B cell (primary cell): ENCODE results near the gene STK40. TPM values are rescaled to one million over a fixed set of nuclear protein-coding genes. Genes with fewer than 3 reads are reported as not detected.

ENCODE experiments used
- ATAC-seq: fragments of 200-7000 bp; cut with Tn5 transposase; one replicate; pipeline ENCODE4 v1.10.0; 2021; ENCODE audit warnings: low read depth, mild to moderate bottlenecking, moderate number of reproducible peaks, moderate library complexity
- CTCF ChIA-PET: fragments of 350-600 bp; sonication (Branson Sonifier 250); formaldehyde crosslinking; loops from one replicate; lab custom pipeline; 2021; ENCODE audit warnings: antibody characterized with exemption, inconsistent platforms; lab: Charles Lee
- POLR2A ChIA-PET: fragments of 350-600 bp; sonication (Branson Sonifier 250); formaldehyde crosslinking; loops from one replicate; lab custom pipeline; 2021; ENCODE audit warnings: antibody characterized with exemption; lab: Charles Lee
- DNase-seq: peaks from one replicate; pipeline ENCODE4 v3.0.0; 2013
- H2AFZ ChIP-seq: 2 replicates; pipeline ENCODE4 v1.6.1; 2012; ENCODE audit warnings: mild to moderate bottlenecking, low read depth, low read length; ENCODE audit not compliant: insufficient read depth, poor library complexity, severe bottlenecking
- H3K27ac ChIP-seq, 2 donors: 1 replicate in 1 of 2; 2 replicates in 1 of 2; pipeline ENCODE4 v1.5.1; 2012 to 2013; ENCODE audit warnings: low read length in 2 of 2, mild to moderate bottlenecking in 2 of 2, moderate library complexity in 1 of 2
- H3K27me3 ChIP-seq, 4 experiments: fragments of 200-600 bp in 1 of 4; sonication (generic) in 1 of 4; replicated peaks in 1 of 4; 1 replicate in 2 of 4; 2 replicates in 2 of 4; pipeline versions ENCODE4 v1.6.1 to v1.7.0; 2013 to 2016; ENCODE audit warnings: low read length in 3 of 4, mild to moderate bottlenecking in 2 of 4, mixed read lengths in 1 of 4, moderate library complexity in 1 of 4; ENCODE audit not compliant: insufficient read depth in 4 of 4, control insufficient read depth in 3 of 4; ENCODE audit errors: control extremely low read depth in 1 of 4
- H3K36me3 ChIP-seq, 2 experiments: replicated peaks in 1 of 2; 1 replicate in 1 of 2; 2 replicates in 1 of 2; pipeline versions ENCODE4 v1.6.1 to v1.7.1; 2013; ENCODE audit warnings: low read length in 1 of 2; ENCODE audit not compliant: insufficient read depth in 2 of 2, control insufficient read depth in 1 of 2; ENCODE audit errors: control extremely low read depth in 1 of 2, extremely low read depth in 1 of 2
- H3K4me1 ChIP-seq, 2 donors: fragments of 200-600 bp in 1 of 2; sonication (generic) in 1 of 2; 1 replicate in 1 of 2; 2 replicates in 1 of 2; pipeline versions ENCODE4 v1.5.1 to v1.6.1; 2013 to 2017; ENCODE audit warnings: low read length in 2 of 2; ENCODE audit not compliant: control insufficient read depth in 2 of 2, insufficient read depth in 2 of 2
- H3K4me2 ChIP-seq: replicated peaks from 2 replicates; pipeline ENCODE3; 2012; ENCODE audit warnings: mild to moderate bottlenecking, low read depth, low read length; ENCODE audit not compliant: poor library complexity, severe bottlenecking
- H3K4me3 ChIP-seq, 5 experiments: fragments of 200-600 bp in 1 of 5; sonication (generic) in 1 of 5; 1 replicate in 3 of 5; 2 replicates in 2 of 5; pipeline versions ENCODE4 v1.5.1 to v1.7.0; 2011 to 2016; ENCODE audit warnings: low read length in 4 of 5, mild to moderate bottlenecking in 4 of 5, low read depth in 2 of 5, control low read depth in 1 of 5, moderate library complexity in 1 of 5; ENCODE audit not compliant: insufficient read depth in 1 of 5; ENCODE audit errors: control extremely low read depth in 1 of 5, extremely low read depth in 1 of 5
- H3K79me2 ChIP-seq: fragments of 200-600 bp; sonication (generic); one replicate; pipeline ENCODE4 v1.6.0; 2016; ENCODE audit warnings: low read length; ENCODE audit not compliant: control insufficient read depth, insufficient read depth
- H3K9ac ChIP-seq: fragments of 200-600 bp; sonication (generic); 2 replicates; pipeline ENCODE4 v1.6.1; 2017; ENCODE audit warnings: mild to moderate bottlenecking, low read length, moderate library complexity
- H3K9me3 ChIP-seq, 3 donors: one replicate each; pipeline versions ENCODE4 v1.6.1 to v1.7.1; 2013; ENCODE audit warnings: low read length in 2 of 3; ENCODE audit not compliant: control insufficient read depth in 2 of 3, insufficient read depth in 1 of 3; ENCODE audit errors: control extremely low read depth in 1 of 3
- H4K20me1 ChIP-seq: 2 replicates; pipeline ENCODE4 v1.6.0; 2012; ENCODE audit warnings: mild to moderate bottlenecking, low read length; ENCODE audit not compliant: insufficient read depth, control insufficient read depth, poor library complexity, severe bottlenecking
- H3K27ac Mint-ChIP-seq: one replicate; pipeline ENCODE4 v1.8.0; 2021; ENCODE audit warnings: mixed read lengths
- H3K27me3 Mint-ChIP-seq: one replicate; pipeline ENCODE4 v1.8.0; 2021; ENCODE audit warnings: mixed read lengths
- H3K4me1 Mint-ChIP-seq: one replicate; pipeline ENCODE4 v1.8.0; 2021; ENCODE audit warnings: mixed read lengths
- H3K4me3 Mint-ChIP-seq: one replicate; pipeline ENCODE4 v1.8.0; 2021; ENCODE audit warnings: mixed read lengths
- H3K9me3 Mint-ChIP-seq: one replicate; pipeline ENCODE4 v1.8.0; 2022; ENCODE audit warnings: mixed read lengths; ENCODE audit not compliant: insufficient read depth
- EZH2 ChIP-seq: IDR thresholded peaks from 2 replicates; pipeline ENCODE4 v1.6.1; 2012; ENCODE audit warnings: borderline replicate concordance, low read depth, mild to moderate bottlenecking, moderate library complexity, low read length; ENCODE audit not compliant: insufficient read depth, poor library complexity, severe bottlenecking
- WGBS: methylation state at CpG from one replicate; pipeline ENCODE4 v1.1.5; 2013; ENCODE audit warnings: missing lambda C conversion rate; ENCODE audit not compliant: insufficient coverage; 5-methylcytosine and 5-hydroxymethylcytosine counted together
- intact Hi-C: fragments of 100-400 bp; cut with micrococcal nuclease; formaldehyde crosslinking; loops from one replicate; pipeline ENCODE4 v1.10.0; 2022
- polyA plus RNA-seq: library from polyadenylated mRNA; depleted of rRNA; stranded (reverse); fragments of >200 nt; gene quantifications from 2 replicates; pipeline ENCODE4 v1.2.3, GENCODE V29; 2012
- total RNA-seq, 2 donors: library from RNA; stranded (reverse); fragments of 120-200 nt in 1 of 2; gene quantifications; 1 replicate in 1 of 2; 2 replicates in 1 of 2; pipeline versions ENCODE4 v1.2.3 to v1.2.4, GENCODE V29; 2013 to 2022
- TF ChIP-seq, protein P1 (sequence below): fragments of 200-600 bp; IDR thresholded peaks from one replicate; pipeline ENCODE4 v1.8.0; 2022; ENCODE audit warnings: antibody characterized with exemption, mild to moderate bottlenecking

The STK40 gene
- total and polyA plus RNA-seq, 2 donors (not counting 1 experiment from before 2014, with no cell fraction given), result 53.1 to 69.1 TPM

GRCh38 chr1:36369061-36369861 is 16.5 kb downstream of the STK40 start:
- ChIA-PET CTCF (interaction anchor here (0.6 to 6.7 kb wide), 22 partner anchors 8 to 220 kb away, joined by 3 to 52 read pairs (median 6); partner anchors contain the start of genes LSM10, SH3D21 and TRAPPC3), POLR2A (interaction anchor here (1.0 to 1.1 kb wide), 2 partner anchors 21 to 145 kb away, joined by 3 to 4 read pairs; partner anchors contain the start of gene THRAP3)
- H3K27me3 ChIP-seq, result no peaks in the 10 kb centered on the region
- no peaks in the 10 kb centered on the region for H3K9me3 Mint-ChIP-seq
- no peak overlapping the region for H3K9ac ChIP-seq
- no peak overlapping the region for H3K27ac ChIP-seq
- ATAC-seq (peak; percentile 63), DNase-seq (peak; percentile 89)
- peaks cover 29% of the 10 kb centered on the region for H4K20me1 ChIP-seq
- peak overlapping the region; percentile 83 for H3K27ac Mint-ChIP-seq
- H3K27me3 Mint-ChIP-seq, result no peaks in the 10 kb centered on the region
- no peak overlapping the region for H3K4me3 ChIP-seq
- H3K36me3 ChIP-seq, result peaks cover 0 to 41% of the 10 kb centered on the region in 2 experiments
- no peaks in the 10 kb centered on the region for H3K9me3 ChIP-seq
- peak overlapping the region; percentile 17 for H3K4me2 ChIP-seq
- H3K4me1 Mint-ChIP-seq, result peaks cover 76% of the 10 kb centered on the region
- no peak overlapping the region for H2AFZ ChIP-seq
- H3K4me1 ChIP-seq, result peaks cover 66 to 84% of the 10 kb centered on the region in 2 donors
- H3K79me2 ChIP-seq, result peaks cover 95% of the 10 kb centered on the region
- no peak for TF ChIP-seq EZH2
- TF ChIP-seq, protein P1, sequence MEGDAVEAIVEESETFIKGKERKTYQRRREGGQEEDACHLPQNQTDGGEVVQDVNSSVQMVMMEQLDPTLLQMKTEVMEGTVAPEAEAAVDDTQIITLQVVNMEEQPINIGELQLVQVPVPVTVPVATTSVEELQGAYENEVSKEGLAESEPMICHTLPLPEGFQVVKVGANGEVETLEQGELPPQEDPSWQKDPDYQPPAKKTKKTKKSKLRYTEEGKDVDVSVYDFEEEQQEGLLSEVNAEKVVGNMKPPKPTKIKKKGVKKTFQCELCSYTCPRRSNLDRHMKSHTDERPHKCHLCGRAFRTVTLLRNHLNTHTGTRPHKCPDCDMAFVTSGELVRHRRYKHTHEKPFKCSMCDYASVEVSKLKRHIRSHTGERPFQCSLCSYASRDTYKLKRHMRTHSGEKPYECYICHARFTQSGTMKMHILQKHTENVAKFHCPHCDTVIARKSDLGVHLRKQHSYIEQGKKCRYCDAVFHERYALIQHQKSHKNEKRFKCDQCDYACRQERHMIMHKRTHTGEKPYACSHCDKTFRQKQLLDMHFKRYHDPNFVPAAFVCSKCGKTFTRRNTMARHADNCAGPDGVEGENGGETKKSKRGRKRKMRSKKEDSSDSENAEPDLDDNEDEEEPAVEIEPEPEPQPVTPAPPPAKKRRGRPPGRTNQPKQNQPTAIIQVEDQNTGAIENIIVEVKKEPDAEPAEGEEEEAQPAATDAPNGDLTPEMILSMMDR, result peak; percentile 88
- intact Hi-C loops, result loop anchor here (1.0 to 5.0 kb wide), 5 partner anchors 26 to 62 kb away; partner anchors contain the start of genes EVA1B, LSM10 and SH3D21
- peak overlapping the region; percentile 16 for H3K4me3 Mint-ChIP-seq
- 55% methylated on average over 7 of the region's 7 CpGs for WGBS

GRCh38 chr1:36367798-36368197 is 17.9 kb downstream of the STK40 start:
- H3K27me3 ChIP-seq, result no peaks in the 10 kb centered on the region
- WGBS, result 100% methylated on average over 3 of the region's 4 CpGs
- peaks cover 52 to 69% of the 10 kb centered on the region in 2 donors for H3K4me1 ChIP-seq
- Mint-ChIP-seq H3K4me3 (no peak overlapping the region), H3K27me3 (no peaks in the 10 kb centered on the region), H3K4me1 (peaks cover 62% of the 10 kb centered on the region), H3K9me3 (no peaks in the 10 kb centered on the region), H3K27ac (peak overlapping the region; percentile 50)
- DNase-seq, result no peak
- no peak for ATAC-seq
- no peak overlapping the region for H3K9ac ChIP-seq
- peak overlapping the region in 1 of 2 donors; percentile 71 for H3K27ac ChIP-seq
- H3K4me3 ChIP-seq, result no peak overlapping the region
- intact Hi-C loops, result loop anchor here (2.0 to 5.0 kb wide), 3 partner anchors 25 to 60 kb away; partner anchors contain the start of genes EVA1B and SH3D21
- H3K4me2 ChIP-seq, result no peak overlapping the region
- no peaks in the 10 kb centered on the region for H3K9me3 ChIP-seq
- H4K20me1 ChIP-seq, result peaks cover 31% of the 10 kb centered on the region
- ChIA-PET CTCF (interaction anchor here (0.9 to 6.7 kb wide), 18 partner anchors 8 to 218 kb away, joined by 3 to 52 read pairs (median 7); partner anchors contain the start of genes EVA1B, LSM10, SH3D21 and TRAPPC3), POLR2A (interaction anchor here (0.7 kb wide), 1 partner anchor 22 kb away, joined by 3 read pairs; no protein-coding TSS in a partner anchor)
- peaks cover 0 to 36% of the 10 kb centered on the region in 2 experiments for H3K36me3 ChIP-seq
- no peak overlapping the region for H2AFZ ChIP-seq
- peaks cover 93% of the 10 kb centered on the region for H3K79me2 ChIP-seq
- TF ChIP-seq, protein P1, result no peak
